Activated CD4-positive, alpha-beta T cell treated with anti-CD3 and anti-CD28 coated beads for 36 hours (primary cell): Measurements from ENCODE around the gene ZNF740. TPM values are rescaled to one million over a fixed set of nuclear protein-coding genes. Genes with fewer than 3 reads are reported as not detected.
"Not testable (repeated sequence)": the region's sequence is repeated elsewhere in the genome, so short reads cannot be mapped to it uniquely, and the experiment has no call there.

ENCODE experiments used
- ATAC-seq: fragments of 200-7000 bp; cut with Tn5 transposase; one replicate; pipeline ENCODE4 v1.10.0; 2021; ENCODE audit warnings: mild to moderate bottlenecking, moderate library complexity
- CTCF ChIA-PET: fragments of 350-600 bp; sonication (Branson Sonifier 250); formaldehyde crosslinking; loops from one replicate; lab custom pipeline; 2021; ENCODE audit warnings: antibody characterized with exemption; lab: Charles Lee
- POLR2A ChIA-PET: fragments of 350-600 bp; sonication (Branson Sonifier 250); formaldehyde crosslinking; loops from one replicate; lab custom pipeline; 2021; ENCODE audit warnings: antibody characterized with exemption, inconsistent platforms; lab: Charles Lee
- DNase-seq: peaks from one replicate; pipeline ENCODE4 v3.0.0-alpha.2; 2020
- H3K27ac Mint-ChIP-seq: one replicate; pipeline ENCODE4 v1.8.0; 2021; ENCODE audit warnings: mixed read lengths
- H3K27me3 Mint-ChIP-seq: one replicate; pipeline ENCODE4 v1.8.0; 2021; ENCODE audit warnings: mixed read lengths
- H3K36me3 Mint-ChIP-seq: one replicate; pipeline ENCODE4 v1.8.0; 2021; ENCODE audit warnings: low read depth, mixed read lengths
- H3K4me1 Mint-ChIP-seq: one replicate; pipeline ENCODE4 v1.8.0; 2021; ENCODE audit warnings: mixed read lengths
- H3K4me3 Mint-ChIP-seq: one replicate; pipeline ENCODE4 v1.8.0; 2021; ENCODE audit warnings: mild to moderate bottlenecking, moderate library complexity, mixed read lengths
- H3K9me3 Mint-ChIP-seq: one replicate; pipeline ENCODE4 v1.8.0; 2021; ENCODE audit warnings: low read depth, mixed read lengths
- intact Hi-C, 2 experiments: fragments of 100-400 bp; cut with DNase I in 1 of 2; cut with micrococcal nuclease in 1 of 2; formaldehyde crosslinking; loops; one replicate each; pipeline versions ENCODE4 v1.14.2 to v1.15.1; 2022 to 2024; cut with DNase I, micrococcal nuclease
- total RNA-seq, 2 experiments: library from RNA; stranded (reverse); gene quantifications; one replicate each; pipeline ENCODE4 v1.2.3, GENCODE V29; 2021

ZNF740 gene
- total RNA-seq, 2 experiments from 2014 or later = 34.9 to 40.2 TPM

DNA sequence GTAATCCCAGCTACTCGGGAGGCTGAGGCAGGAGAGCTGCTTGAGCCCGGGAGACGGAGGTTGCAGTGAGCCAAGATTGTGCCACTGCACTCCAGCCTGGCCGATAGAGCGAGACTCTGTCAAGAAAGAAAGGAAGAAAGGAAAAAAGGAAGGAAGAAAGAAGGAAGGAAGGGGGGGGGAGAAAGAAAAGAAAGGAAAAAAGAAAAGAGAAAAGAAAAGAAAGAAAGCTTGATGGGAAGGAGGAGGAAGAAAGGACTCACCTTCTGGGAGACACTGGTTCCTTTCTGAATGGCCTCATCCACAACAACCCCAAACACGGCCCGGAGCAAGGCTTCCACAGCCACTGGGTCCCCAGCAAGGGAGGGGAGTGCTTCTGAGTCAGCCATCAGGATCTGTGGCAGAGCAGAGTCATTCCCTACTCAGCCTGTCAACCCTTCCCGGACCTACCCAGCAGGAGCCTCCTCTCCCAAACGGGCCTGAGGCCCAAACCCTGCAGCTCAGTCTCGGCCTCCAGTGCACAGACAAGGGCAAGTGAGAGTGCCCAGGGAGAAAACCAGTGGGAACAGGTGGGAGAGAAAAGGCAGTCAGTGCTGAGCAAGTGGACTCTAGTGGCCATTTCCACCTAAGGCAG lies 7.3 kb upstream of the ZNF740 start:
- ATAC-seq = no peak
- no peaks in the 10 kb centered on the region for H3K9me3 Mint-ChIP-seq
- H3K36me3 Mint-ChIP-seq = peaks cover 9% of the 10 kb centered on the region
- H3K4me1 Mint-ChIP-seq = peaks cover 7% of the 10 kb centered on the region
- H3K27ac Mint-ChIP-seq = no peak overlapping the region
- ChIA-PET POLR2A (no interaction called here), CTCF (interaction anchor here (1.0 kb wide), 1 partner anchor 14 kb away, joined by 4 read pairs; no protein-coding TSS in a partner anchor)
- intact Hi-C loops = no loop called here
- DNase-seq = no peak
- no peaks in the 10 kb centered on the region for H3K27me3 Mint-ChIP-seq
- H3K4me3 Mint-ChIP-seq = no peak overlapping the region

DNA sequence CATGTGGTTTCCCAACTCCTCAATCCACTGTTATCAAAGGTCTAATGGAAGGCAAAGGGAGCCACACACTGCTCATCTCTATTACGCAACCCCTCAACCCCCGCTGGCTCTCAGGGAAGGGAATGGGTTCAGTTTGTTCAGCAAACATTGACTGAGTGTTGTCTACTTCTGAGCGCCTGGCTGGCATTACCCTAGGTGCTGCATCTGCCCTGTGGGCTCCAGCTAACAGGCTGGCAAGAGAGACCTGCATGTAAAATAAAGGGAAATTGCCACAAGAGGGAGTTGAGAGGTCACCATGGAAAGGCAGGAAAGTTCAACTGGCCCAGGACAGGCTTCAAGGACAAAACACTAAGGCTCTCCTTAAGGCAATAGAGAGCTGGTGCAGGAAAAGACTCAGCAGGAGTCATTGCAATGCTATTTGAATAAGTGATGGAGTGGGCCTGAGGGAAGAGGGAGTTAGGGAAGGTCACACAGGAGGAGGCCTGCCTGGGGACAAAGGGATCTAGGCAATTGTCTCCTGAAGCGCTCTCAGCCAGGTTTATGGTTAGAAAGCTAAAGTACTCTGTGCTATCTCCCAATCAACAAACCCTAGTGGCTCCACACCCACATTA lies 5.5 kb upstream of the ZNF740 start:
- Mint-ChIP-seq H3K27ac (no peak overlapping the region), H3K27me3 (no peaks in the 10 kb centered on the region), H3K36me3 (peaks cover 4% of the 10 kb centered on the region), H3K4me3 (no peak overlapping the region), H3K4me1 (peaks cover 19% of the 10 kb centered on the region), H3K9me3 (no peaks in the 10 kb centered on the region)
- DNase-seq (no peak), ATAC-seq (no peak)
- ChIA-PET POLR2A (no interaction called here), CTCF (interaction anchor here (0.6 to 1.3 kb wide), 4 partner anchors 23 to 113 kb away, joined by 3 to 4 read pairs (median 3); no protein-coding TSS in a partner anchor)
- intact Hi-C loops = no loop called here

GRCh38 chr12:53176750-53177149 lies 3.8 kb upstream of the ZNF740 start:
- intact Hi-C loops = no loop called here
- DNase-seq (no peak), ATAC-seq (no peak)
- peaks cover 27% of the 10 kb centered on the region for H3K4me1 Mint-ChIP-seq
- no peak overlapping the region for H3K27ac Mint-ChIP-seq
- H3K36me3 Mint-ChIP-seq = peaks cover 6% of the 10 kb centered on the region
- H3K4me3 Mint-ChIP-seq = no peak overlapping the region
- H3K9me3 Mint-ChIP-seq = no peaks in the 10 kb centered on the region
- ChIA-PET POLR2A (no interaction called here), CTCF (interaction anchor here (0.6 to 3.8 kb wide), 6 partner anchors 10 to 333 kb away, joined by 3 to 18 read pairs (median 4); no protein-coding TSS in a partner anchor)
- no peaks in the 10 kb centered on the region for H3K27me3 Mint-ChIP-seq

DNA sequence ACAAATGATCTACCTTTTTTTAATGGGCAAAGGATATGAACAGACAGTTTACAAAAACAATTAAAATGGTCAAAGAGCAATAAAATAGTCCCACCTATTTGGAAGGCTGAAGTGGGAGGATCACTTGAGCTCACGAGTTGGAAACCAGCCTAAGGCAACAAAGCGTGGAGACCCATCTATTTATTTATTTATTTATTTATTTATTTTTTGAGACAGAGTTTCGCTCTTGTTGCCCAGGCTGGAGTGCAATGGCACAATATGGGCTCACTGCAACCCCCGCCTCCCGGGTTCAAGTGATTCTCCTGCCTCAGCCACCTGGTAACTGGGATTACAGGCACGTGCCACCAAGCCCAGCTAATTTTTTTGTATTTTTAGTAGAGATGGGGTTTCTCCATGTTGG lies 3.1 kb upstream of the ZNF740 start:
- POLR2A ChIA-PET, DNase-seq, H3K9me3 Mint-ChIP-seq, intact Hi-C loops, ATAC-seq, H3K4me3 Mint-ChIP-seq, H3K27me3 Mint-ChIP-seq: not testable (repeated sequence)
- CTCF ChIA-PET = interaction anchor here (0.6 to 3.8 kb wide), 5 partner anchors 10 to 565 kb away, joined by 3 to 18 read pairs (median 4); partner anchors contain the start of gene TARBP2
- H3K27ac Mint-ChIP-seq = peak overlapping the region; percentile 37
- H3K4me1 Mint-ChIP-seq = peaks cover 34% of the 10 kb centered on the region
- H3K36me3 Mint-ChIP-seq = peaks cover 13% of the 10 kb centered on the region

DNA sequence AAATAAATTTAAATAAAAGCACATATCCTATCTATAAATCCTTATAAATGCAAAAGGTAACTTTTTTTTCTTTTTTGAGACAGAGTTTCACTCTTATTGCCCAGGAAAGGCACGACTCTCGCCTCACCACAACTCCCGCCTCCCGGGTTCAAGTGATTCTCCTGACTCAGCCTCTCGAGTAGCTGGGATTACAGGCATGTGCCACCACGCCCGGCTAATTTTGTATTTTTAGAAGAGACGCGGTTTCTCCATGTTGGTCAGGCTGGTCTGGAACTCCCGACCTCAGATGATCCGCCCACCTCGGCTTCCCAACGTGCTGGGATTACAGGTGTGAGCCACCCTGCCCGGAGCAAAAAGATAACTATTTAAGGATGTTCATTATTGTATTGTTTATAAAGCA lies 1.7 kb upstream of the ZNF740 start:
- CTCF ChIA-PET = interaction anchor here (0.6 to 3.8 kb wide), 4 partner anchors 19 to 76 kb away, joined by 3 to 18 read pairs (median 3); no protein-coding TSS in a partner anchor
- ATAC-seq, POLR2A ChIA-PET, H3K9me3 Mint-ChIP-seq, intact Hi-C loops, DNase-seq, H3K27me3 Mint-ChIP-seq: not testable (repeated sequence)
- peaks cover 21% of the 10 kb centered on the region for H3K36me3 Mint-ChIP-seq
- peaks cover 47% of the 10 kb centered on the region for H3K4me1 Mint-ChIP-seq
- peak overlapping the region; percentile 98 for H3K4me3 Mint-ChIP-seq
- peak overlapping the region; percentile 98 for H3K27ac Mint-ChIP-seq

GRCh38 chr12:53179687-53180219 lies 769 bp upstream of the ZNF740 start:
- ATAC-seq (peak; percentile 4), DNase-seq (no peak)
- H3K4me3 Mint-ChIP-seq = peak overlapping the region; percentile 98
- POLR2A ChIA-PET = interaction anchor here (1.2 to 2.3 kb wide), 6 partner anchors 10 to 200 kb away, joined by 3 to 13 read pairs (median 5); partner anchors contain the start of genes AAAS, ESPL1 and SP1
- peaks cover 55% of the 10 kb centered on the region for H3K4me1 Mint-ChIP-seq
- peaks cover 25% of the 10 kb centered on the region for H3K36me3 Mint-ChIP-seq
- H3K9me3 Mint-ChIP-seq = no peaks in the 10 kb centered on the region
- no peaks in the 10 kb centered on the region for H3K27me3 Mint-ChIP-seq
- intact Hi-C loops = loop anchor here (1.0 to 5.0 kb wide), 20 partner anchors 20 to 548 kb away; partner anchors contain the start of genes AAAS (in 2 of the 2), EIF4B (in 2 of the 2), SPRYD3 (in 2 of the 2) and ATF7 (in 1 of the 2)
- CTCF ChIA-PET = interaction anchor here (0.8 to 3.8 kb wide), 10 partner anchors 10 to 141 kb away, joined by 3 to 18 read pairs (median 5); partner anchors contain the start of genes AAAS and ESPL1
- peak overlapping the region; percentile 98 for H3K27ac Mint-ChIP-seq

GRCh38 chr12:53180931-53181645 lies 566 bp downstream of the ZNF740 start:
- H3K27ac Mint-ChIP-seq = peak overlapping the region; percentile 95
- peaks cover 57% of the 10 kb centered on the region for H3K4me1 Mint-ChIP-seq
- ATAC-seq = peak; percentile 63
- POLR2A ChIA-PET = interaction anchor here (0.7 to 2.3 kb wide), 15 partner anchors 9 to 199 kb away, joined by 3 to 13 read pairs (median 4); partner anchors contain the start of genes AAAS, EIF4B, ESPL1 and PFDN5
- H3K4me3 Mint-ChIP-seq = peak overlapping the region; percentile 98
- DNase-seq = peak; percentile 90
- intact Hi-C loops = loop anchor here (1.0 to 5.0 kb wide), 20 partner anchors 19 to 546 kb away; partner anchors contain the start of genes AAAS (in 2 of the 2), EIF4B (in 2 of the 2), SPRYD3 (in 2 of the 2) and ATF7 (in 1 of the 2)
- no peaks in the 10 kb centered on the region for H3K27me3 Mint-ChIP-seq
- CTCF ChIA-PET = interaction anchor here (0.7 to 3.0 kb wide), 21 partner anchors 9 to 164 kb away, joined by 3 to 16 read pairs (median 4); partner anchors contain the start of genes AAAS and MYG1
- H3K36me3 Mint-ChIP-seq = peaks cover 34% of the 10 kb centered on the region
- no peaks in the 10 kb centered on the region for H3K9me3 Mint-ChIP-seq

DNA sequence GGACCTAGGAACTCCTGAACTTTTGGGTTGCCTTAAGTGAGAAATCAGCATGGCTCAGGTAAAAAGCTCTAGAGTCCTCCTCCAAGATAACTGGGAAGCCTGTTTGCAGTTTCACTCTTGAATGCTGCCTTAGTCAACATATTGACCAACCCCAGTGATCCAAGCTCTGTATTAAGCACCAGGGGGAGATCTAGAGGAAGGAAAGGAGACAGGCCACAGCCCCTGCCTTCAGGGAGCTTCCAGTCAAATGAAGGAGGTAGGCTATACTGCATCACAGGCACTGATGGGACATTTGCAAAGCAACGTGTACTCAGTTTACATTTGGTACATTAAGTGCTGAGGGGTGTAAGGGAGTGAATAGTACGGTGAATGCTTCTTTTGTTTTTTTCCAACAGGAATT lies 1.4 kb downstream of the ZNF740 start:
- peaks cover 39% of the 10 kb centered on the region for H3K36me3 Mint-ChIP-seq

DNA sequence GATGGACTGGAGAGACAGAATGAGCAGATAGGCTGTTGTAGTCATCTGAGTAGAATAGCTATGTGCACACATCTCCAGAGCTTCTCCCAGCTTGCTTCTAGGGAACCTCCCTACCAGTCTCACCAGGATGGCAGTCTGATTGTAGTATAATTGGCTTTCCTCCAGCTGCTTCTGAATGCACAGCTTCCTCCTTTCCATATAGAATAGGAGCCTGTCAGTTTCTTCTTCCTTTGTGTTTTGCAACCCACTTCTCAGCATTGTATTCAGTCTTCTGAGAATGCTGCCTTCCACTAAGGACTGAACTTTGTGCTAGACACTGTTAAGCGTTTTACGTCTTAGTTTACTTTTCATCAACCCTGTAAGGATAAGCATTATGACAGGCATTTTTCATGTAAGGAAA lies 2.4 kb downstream of the ZNF740 start:
- Mint-ChIP-seq H3K4me1 (peaks cover 57% of the 10 kb centered on the region), H3K27ac (peak overlapping the region; percentile 95), H3K36me3 (peaks cover 48% of the 10 kb centered on the region), H3K4me3 (peak overlapping the region; percentile 98), H3K27me3 (no peaks in the 10 kb centered on the region), H3K9me3 (no peaks in the 10 kb centered on the region)
- ATAC-seq (no peak), DNase-seq (no peak)
- intact Hi-C loops = loop anchor here in 1 of 2 experiments (5.0 kb wide), 1 partner anchor 544 kb away; the partner anchor contains the start of gene CALCOCO1
- POLR2A ChIA-PET = interaction anchor here (0.7 kb wide), 2 partner anchors 140 to 171 kb away, joined by 3 read pairs; no protein-coding TSS in a partner anchor
- CTCF ChIA-PET = interaction anchor here (1.1 to 3.0 kb wide), 7 partner anchors 9 to 141 kb away, joined by 3 to 16 read pairs (median 5); partner anchors contain the start of gene AAAS

More for the DNA sequence above, 1.4 kb downstream of the ZNF740 start:
- intact Hi-C loops = loop anchor here in 1 of 2 experiments (2.0 to 5.0 kb wide), 2 partner anchors 19 to 545 kb away; partner anchors contain the start of gene CALCOCO1
- H3K27ac Mint-ChIP-seq = peak overlapping the region; percentile 95
- ChIA-PET POLR2A (interaction anchor here (0.6 to 2.3 kb wide), 6 partner anchors 13 to 113 kb away, joined by 3 to 13 read pairs (median 4); partner anchors contain the start of genes ESPL1 and PFDN5), CTCF (interaction anchor here (0.7 to 3.0 kb wide), 16 partner anchors 10 to 446 kb away, joined by 3 to 16 read pairs (median 3); partner anchors contain the start of genes AAAS and MYG1)
- no peak for DNase-seq
- H3K27me3 Mint-ChIP-seq = no peaks in the 10 kb centered on the region
- peaks cover 57% of the 10 kb centered on the region for H3K4me1 Mint-ChIP-seq
- no peak for ATAC-seq
- peak overlapping the region; percentile 98 for H3K4me3 Mint-ChIP-seq
- H3K9me3 Mint-ChIP-seq = no peaks in the 10 kb centered on the region

DNA sequence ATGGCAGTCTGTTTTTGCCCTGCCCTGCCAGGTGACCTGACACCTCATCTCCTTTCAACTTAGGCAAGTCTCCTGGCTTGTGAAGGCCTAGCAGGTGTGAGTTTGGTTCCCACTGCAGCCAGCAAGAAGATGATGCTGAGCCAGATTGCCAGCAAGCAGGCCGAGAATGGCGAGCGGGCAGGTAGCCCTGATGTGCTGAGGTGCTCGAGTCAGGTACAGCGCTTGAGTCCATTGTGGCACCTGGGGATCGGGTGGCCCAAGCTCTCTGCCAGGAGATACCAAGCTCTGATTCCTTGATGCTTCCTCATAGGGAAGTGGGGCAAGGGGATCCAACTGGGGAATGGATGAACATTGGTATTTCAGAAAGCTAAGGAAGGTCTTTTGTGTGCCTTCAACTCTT lies 4.3 kb downstream of the ZNF740 start:
- no peak for ATAC-seq

More for the DNA sequence above, 4.3 kb downstream of the ZNF740 start:
- H3K4me1 Mint-ChIP-seq = peaks cover 51% of the 10 kb centered on the region
- POLR2A ChIA-PET = interaction anchor here (0.6 kb wide), 2 partner anchors 24 to 82 kb away, joined by 3 read pairs; no protein-coding TSS in a partner anchor
- H3K36me3 Mint-ChIP-seq = peaks cover 56% of the 10 kb centered on the region
- intact Hi-C loops = loop anchor here in 1 of 2 experiments (5.0 kb wide), 1 partner anchor 542 kb away; the partner anchor contains the start of gene CALCOCO1
- H3K4me3 Mint-ChIP-seq = no peak overlapping the region
- no peaks in the 10 kb centered on the region for H3K27me3 Mint-ChIP-seq
- CTCF ChIA-PET = interaction anchor here (0.6 to 7.2 kb wide), 4 partner anchors 13 to 115 kb away, joined by 3 to 94 read pairs (median 6); no protein-coding TSS in a partner anchor
- peak overlapping the region; percentile 60 for H3K27ac Mint-ChIP-seq
- DNase-seq = no peak
- H3K9me3 Mint-ChIP-seq = no peaks in the 10 kb centered on the region
